HCT116 (cell line): ENCODE measurements around the gene PRPF38A. TPM values are rescaled to one million over a fixed set of nuclear protein-coding genes. Genes with fewer than 3 reads are reported as not detected.

Experiments
- ATAC-seq: fragments of 200-7000 bp; cut with Tn5 transposase; 2 replicates; pipeline ENCODE4 v1.9.1; 2020; ENCODE audit warnings: mild to moderate bottlenecking, moderate library complexity
- BruUV-seq: library from RNA; stranded (reverse); fragments of 400-500 nt; replicated peaks from 2 replicates; lab custom pipeline; 2021; lab: Mats Ljungman, UMichigan
- CTCF ChIA-PET: fragments of 300-600 bp; sonication (Branson Sonifier 250); formaldehyde crosslinking; loops from one replicate; lab custom pipeline; 2021; ENCODE audit warnings: antibody characterized with exemption; lab: Charles Lee
- POLR2A ChIA-PET: fragments of 300-600, 350-600 bp; sonication (Branson Sonifier 250); formaldehyde crosslinking; loops from one replicate; lab custom pipeline; 2021; ENCODE audit warnings: antibody characterized with exemption; lab: Charles Lee
- RAD21 ChIA-PET, 2 experiments: fragments of 300-600 bp; sonication (Branson Sonifier 250); formaldehyde crosslinking; loops; one replicate each; lab custom pipeline; 2023; ENCODE audit warnings: low total read pairs in 2 of 2; ENCODE audit not compliant: uncharacterized antibody in 2 of 2, unreplicated experiment in 2 of 2, low non-redundant PET in 1 of 2; lab: Charles Lee
- DNase-seq: peaks from one replicate; pipeline ENCODE4 v3.0.0-alpha.2; 2010; ENCODE audit warnings: low read depth, low spot score
- H2AFZ ChIP-seq: fragments of 200-600 bp; shearing (Covaris generic), sonication (generic); 2 replicates; pipeline ENCODE4 v1.6.1; 2017; ENCODE audit warnings: low read depth, mixed run types, mixed read lengths, antibody characterized with exemption, low read length; ENCODE audit not compliant: poor library complexity, severe bottlenecking
- H3K27ac ChIP-seq: 2 replicates; pipeline ENCODE4 v1.5.1; 2012; ENCODE audit warnings: low read depth, low read length
- H3K27me3 ChIP-seq: fragments of 200-600 bp; sonication (generic); 2 replicates; pipeline ENCODE4 v1.6.1; 2016; ENCODE audit warnings: mixed run types, low read length, mixed read lengths; ENCODE audit not compliant: insufficient read depth
- H3K36me3 ChIP-seq, 2 experiments: fragments of 200-500 bp in 1 of 2; fragments of 200-600 bp in 1 of 2; sonication (Bioruptor generic) in 1 of 2; sonication (generic) in 1 of 2; 2 replicates each; pipeline versions ENCODE4 v1.5.1 to v1.6.1; 2014 to 2016; ENCODE audit warnings: low read length in 2 of 2, inconsistent platforms in 1 of 2, mixed read lengths in 1 of 2, mixed run types in 1 of 2; ENCODE audit not compliant: insufficient read depth in 2 of 2, control insufficient read depth in 1 of 2
- H3K4me1 ChIP-seq, 2 experiments: fragments of 200-600 bp in 1 of 2; sonication (generic) in 1 of 2; 2 replicates each; pipeline versions ENCODE4 v1.5.1 to v1.6.1; 2012 to 2017; ENCODE audit warnings: low read length in 2 of 2, inconsistent platforms in 1 of 2, mild to moderate bottlenecking in 1 of 2, mixed read lengths in 1 of 2, mixed run types in 1 of 2, moderate library complexity in 1 of 2; ENCODE audit not compliant: insufficient read depth in 2 of 2, control insufficient read depth in 1 of 2
- H3K4me2 ChIP-seq: fragments of 200-600 bp; sonication (generic); 2 replicates; pipeline ENCODE4 v1.6.1; 2017; ENCODE audit warnings: mixed run types, low read length, mixed read lengths
- H3K4me3 ChIP-seq, 2 experiments: fragments of 200-600 bp in 1 of 2; sonication (generic) in 1 of 2; replicated peaks in 1 of 2; 2 replicates each; pipeline ENCODE4 v1.5.1; 2011 to 2016; ENCODE audit warnings: low read length in 2 of 2, control low read depth in 1 of 2, low read depth in 1 of 2, mild to moderate bottlenecking in 1 of 2, mixed read lengths in 1 of 2, mixed run types in 1 of 2
- H3K79me2 ChIP-seq: fragments of 200-600 bp; sonication (generic); 2 replicates; pipeline ENCODE4 v1.6.1; 2017; ENCODE audit warnings: mild to moderate bottlenecking, mixed run types, low read length, moderate library complexity, mixed read lengths; ENCODE audit not compliant: insufficient read depth
- H3K9ac ChIP-seq: fragments of 200-600 bp; sonication (generic); 2 replicates; pipeline ENCODE4 v1.6.1; 2016; ENCODE audit warnings: low read length, mixed read lengths
- H3K9me2 ChIP-seq: fragments of 200-600 bp; sonication (generic), shearing (Covaris generic); 2 replicates; pipeline ENCODE4 v1.6.1; 2017; ENCODE audit warnings: mixed run types, mild to moderate bottlenecking, moderate library complexity; ENCODE audit not compliant: insufficient read depth
- H3K9me3 ChIP-seq, 2 experiments: fragments of 200-500 bp in 1 of 2; fragments of 200-600 bp in 1 of 2; sonication (Bioruptor generic) in 1 of 2; sonication (generic) in 1 of 2; 2 replicates each; pipeline ENCODE4 v1.6.1; 2014 to 2017; ENCODE audit warnings: low read length in 2 of 2, mixed read lengths in 2 of 2, inconsistent platforms in 1 of 2, low read depth in 1 of 2, mild to moderate bottlenecking in 1 of 2, mixed run types in 1 of 2, moderate library complexity in 1 of 2; ENCODE audit not compliant: control insufficient read depth in 1 of 2, insufficient read depth in 1 of 2
- H4K20me1 ChIP-seq: fragments of 200-600 bp; sonication (generic), shearing (Covaris generic); 2 replicates; pipeline ENCODE4 v1.6.1; 2017; ENCODE audit warnings: mixed run types, mild to moderate bottlenecking, moderate library complexity; ENCODE audit not compliant: insufficient read depth
- CBX3 ChIP-seq: IDR thresholded peaks from 2 replicates; pipeline ENCODE4 v1.6.1; 2012; ENCODE audit warnings: low read depth
- CEBPB ChIP-seq: IDR thresholded peaks from 2 replicates; pipeline ENCODE4 v1.6.1; 2012; ENCODE audit warnings: low read depth
- EGR1 ChIP-seq: IDR thresholded peaks from 2 replicates; pipeline ENCODE4 v1.6.1; 2012; ENCODE audit warnings: low read depth
- ELF1 ChIP-seq: IDR thresholded peaks from 2 replicates; pipeline ENCODE4 v1.6.1; 2012; ENCODE audit warnings: low read depth, borderline replicate concordance
- EZH2 ChIP-seq: fragments of 200-600 bp; sonication (generic); IDR thresholded peaks from 2 replicates; pipeline ENCODE4 v1.6.1; 2017; ENCODE audit warnings: antibody characterized with exemption, mixed run types
- FOSL1 ChIP-seq: IDR thresholded peaks from 2 replicates; pipeline ENCODE4 v1.6.1; 2012; ENCODE audit warnings: low read depth
- JUND ChIP-seq: IDR thresholded peaks from 2 replicates; pipeline ENCODE4 v1.6.1; 2012
- POLR2A ChIP-seq: IDR thresholded peaks from 2 replicates; pipeline ENCODE4 v1.7.0; 2011; ENCODE audit warnings: borderline replicate concordance; ENCODE audit not compliant: insufficient read depth, insufficient read length; ENCODE audit errors: extremely low read depth
- POLR2AphosphoS5 ChIP-seq: IDR thresholded peaks from 2 replicates; pipeline ENCODE4 v1.6.1; 2011; ENCODE audit warnings: mild to moderate bottlenecking, low read depth, low read length, moderate library complexity
- SRF ChIP-seq: IDR thresholded peaks from 2 replicates; pipeline ENCODE4 v1.6.1; 2012; ENCODE audit warnings: low read depth
- TCF7L2 ChIP-seq: IDR thresholded peaks from 2 replicates; pipeline ENCODE4 v1.7.0; 2011; ENCODE audit warnings: borderline replicate concordance, inconsistent platforms; ENCODE audit not compliant: insufficient read depth, insufficient read length; ENCODE audit errors: extremely low read depth
- ZFX ChIP-seq: fragments of 450-650 bp; IDR thresholded peaks from 2 replicates; pipeline ENCODE4 v1.6.1; 2017
- ZNF274 ChIP-seq: fragments of 200-500 bp; sonication (Bioruptor generic); IDR thresholded peaks from 2 replicates; pipeline ENCODE4 v1.6.1; 2014; ENCODE audit warnings: mild to moderate bottlenecking, low read depth, low read length, inconsistent platforms
- intact Hi-C: fragments of 100-400 bp; cut with micrococcal nuclease; formaldehyde crosslinking; loops from 2 replicates; pipeline ENCODE4 v1.10.0; 2022
- total RNA-seq: library from RNA; stranded (reverse); gene quantifications from one replicate; pipeline ENCODE4 v1.2.1, GENCODE V29; 2021; ENCODE audit not compliant: unreplicated experiment
- TF ChIP-seq, protein P1 (sequence below), 3 experiments: fragments of 200-600 bp in 1 of 3; sonication (generic) in 1 of 3; IDR thresholded peaks in 2 of 3; conservative IDR thresholded peaks in 1 of 3; 2 replicates each; pipeline ENCODE4 v1.5.1; 2012 to 2017; ENCODE audit warnings: low read depth in 2 of 3, low read length in 2 of 3, antibody characterized with exemption in 1 of 3, borderline replicate concordance in 1 of 3, control low read depth in 1 of 3, mild to moderate bottlenecking in 1 of 3, mixed read lengths in 1 of 3, mixed run types in 1 of 3, moderate library complexity in 1 of 3; ENCODE audit not compliant: insufficient read depth in 1 of 3

The PRPF38A gene
- total RNA-seq, 1 experiment from 2014 or later = 50.2 TPM

DNA sequence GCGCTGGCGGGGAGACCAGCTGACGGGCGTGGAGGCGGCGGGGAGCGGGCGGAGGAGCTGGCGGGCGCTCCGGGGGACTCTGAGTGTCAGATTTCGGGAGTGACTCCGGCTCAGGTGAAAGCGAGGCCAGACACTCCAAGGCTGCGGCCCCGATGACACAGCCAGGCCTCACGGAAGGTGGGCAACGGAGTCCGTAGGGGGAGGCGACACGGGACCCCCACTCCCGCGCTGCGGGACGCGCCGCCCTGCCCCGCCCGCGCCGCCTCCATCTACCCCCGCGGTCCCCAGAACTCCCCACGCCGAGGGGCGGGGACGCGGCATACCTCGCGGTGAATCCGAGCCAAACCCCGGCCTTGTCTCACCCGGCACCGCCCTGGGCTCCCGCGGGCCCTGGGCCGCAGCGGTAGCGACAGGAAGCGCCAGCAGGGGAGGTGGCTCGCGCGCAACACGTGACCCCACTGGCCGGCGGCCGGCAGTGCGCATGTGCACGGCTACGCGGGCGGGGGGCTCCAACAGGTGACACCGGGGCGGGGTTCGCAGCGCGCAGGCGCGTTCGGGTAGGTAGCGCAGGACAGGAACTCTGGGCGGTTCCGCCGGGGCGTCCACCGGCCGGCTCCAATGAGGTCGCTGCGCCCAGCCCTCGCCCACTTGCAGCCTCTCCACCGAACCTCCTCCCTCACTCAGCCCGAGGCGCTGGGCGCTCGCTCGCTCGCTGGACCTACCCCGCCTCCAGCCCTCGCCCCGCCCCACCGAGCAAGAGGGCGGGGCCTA lies 38.5 kb upstream of the PRPF38A start, which contains the start of gene CC2D1B (continued):
- TF ChIP-seq SRF (no peak), POLR2AphosphoS5 (peak; percentile 92), EZH2 (no peak), CBX3 (no peak), JUND (no peak), FOSL1 (no peak)

DNA sequence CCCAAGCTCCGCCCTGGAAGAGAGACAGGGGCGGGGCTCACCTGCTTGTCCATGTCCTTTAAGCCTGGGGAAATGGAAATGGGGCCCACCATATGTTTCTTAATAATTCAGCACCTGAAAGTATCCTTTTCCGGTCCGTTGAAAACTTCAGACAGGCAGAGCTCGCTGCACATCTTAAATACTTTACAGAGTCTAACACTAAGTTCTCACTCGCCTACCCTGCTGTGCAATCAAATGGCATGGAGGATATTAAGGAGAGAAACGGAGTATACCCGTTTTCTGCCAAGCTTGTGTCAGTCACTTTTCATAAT lies 37.9 kb upstream of the PRPF38A start:
- RAD21 ChIA-PET = no interaction called here
- TF ChIP-seq ELF1 (no peak), TCF7L2 (no peak), EGR1 (no peak), ZNF274 (no peak), CBX3 (no peak), CEBPB (no peak), POLR2A (no peak), EZH2 (no peak), SRF (no peak), ZFX (no peak)
- TF ChIP-seq, protein P1, sequence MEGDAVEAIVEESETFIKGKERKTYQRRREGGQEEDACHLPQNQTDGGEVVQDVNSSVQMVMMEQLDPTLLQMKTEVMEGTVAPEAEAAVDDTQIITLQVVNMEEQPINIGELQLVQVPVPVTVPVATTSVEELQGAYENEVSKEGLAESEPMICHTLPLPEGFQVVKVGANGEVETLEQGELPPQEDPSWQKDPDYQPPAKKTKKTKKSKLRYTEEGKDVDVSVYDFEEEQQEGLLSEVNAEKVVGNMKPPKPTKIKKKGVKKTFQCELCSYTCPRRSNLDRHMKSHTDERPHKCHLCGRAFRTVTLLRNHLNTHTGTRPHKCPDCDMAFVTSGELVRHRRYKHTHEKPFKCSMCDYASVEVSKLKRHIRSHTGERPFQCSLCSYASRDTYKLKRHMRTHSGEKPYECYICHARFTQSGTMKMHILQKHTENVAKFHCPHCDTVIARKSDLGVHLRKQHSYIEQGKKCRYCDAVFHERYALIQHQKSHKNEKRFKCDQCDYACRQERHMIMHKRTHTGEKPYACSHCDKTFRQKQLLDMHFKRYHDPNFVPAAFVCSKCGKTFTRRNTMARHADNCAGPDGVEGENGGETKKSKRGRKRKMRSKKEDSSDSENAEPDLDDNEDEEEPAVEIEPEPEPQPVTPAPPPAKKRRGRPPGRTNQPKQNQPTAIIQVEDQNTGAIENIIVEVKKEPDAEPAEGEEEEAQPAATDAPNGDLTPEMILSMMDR (IDR thresholded peaks at IDR 0.05 in 2 of 3, conservative IDR thresholded peaks at IDR 0.05 in 1 of 3; ENCODE audit: borderline replicate concordance in 1 of 3, insufficient read depth in 1 of 3, low read depth in 2 of 3, low read length in 2 of 3) = no peak
- H3K4me3 ChIP-seq = peak overlapping the region; percentile 71 to 90
- no peak for DNase-seq
- intact Hi-C loops = loop anchor here (5.0 kb wide), 1 partner anchor 321 kb away; no protein-coding TSS in a partner anchor
- H2AFZ ChIP-seq = peak overlapping the region; percentile 55
- peak overlapping the region; percentile 97 for H3K4me2 ChIP-seq
- H3K9me2 ChIP-seq = no peaks in the 10 kb centered on the region
- H3K4me1 ChIP-seq = peaks cover 12 to 37% of the 10 kb centered on the region in 2 experiments; a peak in 3 of 4 replicates
- CTCF ChIA-PET = no interaction called here
- H3K27ac ChIP-seq = peak overlapping the region; percentile 91
- peaks cover 22% of the 10 kb centered on the region for H3K79me2 ChIP-seq
- no peaks in the 10 kb centered on the region for H4K20me1 ChIP-seq
- no peaks in the 10 kb centered on the region for H3K27me3 ChIP-seq
- POLR2A ChIA-PET = interaction anchor here (1.0 kb wide), 2 partner anchors 10 to 311 kb away, joined by 3 read pairs; partner anchors contain the start of gene TXNDC12
- peaks cover 2 to 5% of the 10 kb centered on the region in 2 experiments; a peak in 3 of 4 replicates for H3K36me3 ChIP-seq
- no peak overlapping the region for H3K9ac ChIP-seq
- ATAC-seq = no peak
- BruUV-seq = no TSS peak
- no peaks in the 10 kb centered on the region for H3K9me3 ChIP-seq
